ENCODE data around the gene PPM1H. TPM values are rescaled to one million over a fixed set of nuclear protein-coding genes. Genes with fewer than 3 reads are reported as not detected.

The PPM1H gene
- total and polyA plus RNA-seq, 2 of the 8 experiments (the other 6 are each of a cell fraction or from before 2014, with no cell fraction given), result 16.4 to 36.1 TPM

GRCh38 chr12:62632411-62632918 is 302.5 kb downstream of the PPM1H start (continued):
- TF ChIP-seq BCL11A (IDR thresholded peaks at IDR 0.05; ENCODE audit: low read depth in 2 of 2, low read length in 2 of 2) (no peak), SUZ12 (IDR thresholded peaks at IDR 0.05; ENCODE audit: low read length) (peak; percentile 15; the same call in 1 of the 2 replicates)
